ENCODE results near the gene LAPTM5. TPM values are rescaled to one million over a fixed set of nuclear protein-coding genes. Genes with fewer than 3 reads are reported as not detected.

The LAPTM5 gene
- total and polyA plus RNA-seq, 2 of the 13 experiments (the other 11 are each of a cell fraction or from before 2014, with no cell fraction given) = 0.41 to 0.86 TPM

DNA sequence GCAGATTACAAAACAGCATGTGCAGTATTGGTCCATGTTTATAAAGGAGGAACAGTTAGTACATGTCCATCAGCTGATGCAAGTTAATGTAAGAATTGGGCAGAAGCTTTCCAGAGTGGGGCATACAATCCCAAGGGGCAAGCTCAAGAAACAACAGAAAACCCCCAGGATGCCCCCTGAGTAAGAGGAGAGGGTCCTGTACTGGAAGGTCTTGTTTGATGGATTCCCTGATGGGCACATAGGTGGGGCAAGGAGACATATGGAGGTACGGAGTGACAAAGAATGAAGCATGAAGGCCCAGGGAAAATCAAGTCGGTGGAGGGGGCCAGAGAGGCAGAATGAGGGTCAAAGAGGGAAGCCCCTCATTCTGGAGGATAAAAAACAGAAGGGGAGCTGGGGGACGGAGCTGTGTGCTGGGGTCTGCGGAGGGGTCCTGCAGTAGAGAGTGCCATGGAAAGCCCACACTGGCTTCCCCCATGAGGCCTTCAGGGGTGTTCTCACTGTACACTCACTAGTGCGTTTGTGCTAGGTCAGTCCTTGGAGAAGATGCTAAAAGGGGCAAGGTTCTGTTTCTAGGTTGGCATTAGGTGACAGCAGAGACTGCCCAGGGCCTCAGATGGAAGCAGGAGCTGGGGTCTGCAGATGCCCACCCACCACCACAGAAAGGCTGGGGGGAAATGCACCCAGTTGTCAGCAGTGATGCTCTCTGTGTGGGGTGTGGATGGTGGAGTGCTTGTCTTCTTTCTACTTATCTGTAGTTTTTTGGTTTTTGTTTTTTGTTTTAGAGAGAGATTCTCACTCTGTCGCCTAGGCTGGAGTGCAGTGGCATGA is 21.7 kb downstream of the LAPTM5 start (continued):
- TF ChIP-seq ZNF318 (CRISPR knock-in tag; IDR thresholded peaks at IDR 0.05) (no peak), ZNF883 (CRISPR knock-in tag; IDR thresholded peaks at IDR 0.05; ENCODE audit: not compliant biosample characterization) (no peak)

- H3K9ac ChIP-seq (ENCODE audit: insufficient read depth, low read depth, low read length) = no peak overlapping the region
- ATAC-seq (no peak), DNase-seq (ENCODE audit: low spot score) (no peak), FAIRE-seq (no peak)
- no peaks in the 10 kb centered on the region for H3K9me3 ChIP-seq (ENCODE audit: low read length)
- TF ChIP-seq ZNF552 (CRISPR knock-in tag; IDR thresholded peaks at IDR 0.05; ENCODE audit: borderline replicate concordance) (no peak), GABPB1 (CRISPR knock-in tag; IDR thresholded peaks at IDR 0.05) (no peak), SKIL (CRISPR knock-in tag; IDR thresholded peaks at IDR 0.05; ENCODE audit: borderline replicate concordance) (no peak), ZFP1 (CRISPR knock-in tag; IDR thresholded peaks at IDR 0.05) (no peak), ZNF883 (CRISPR knock-in tag; IDR thresholded peaks at IDR 0.05; ENCODE audit: not compliant biosample characterization) (no peak), MTA3 (CRISPR knock-in tag; IDR thresholded peaks at IDR 0.05) (no peak), CENPBD1 (CRISPR knock-in tag; IDR thresholded peaks at IDR 0.05; ENCODE audit: borderline replicate concordance, low read depth) (no peak)
- no peak overlapping the region for H2AFZ ChIP-seq (ENCODE audit: low read length)
- in situ Hi-C loops (cut with HindIII; ENCODE audit: extremely low pct_ligation_motif_present, low pct_unique_long_range_greater_than_20kb) = no loop called here
- H3K4me2 ChIP-seq (ENCODE audit: low read depth, low read length) = no peak overlapping the region
- 31% methylated on average over 5 of the region's 6 CpGs for WGBS (ENCODE audit: low lambda C conversion rate)
- no peaks in the 10 kb centered on the region for H3K79me2 ChIP-seq (ENCODE audit: insufficient read depth, low read length)
- no peak overlapping the region for H3K4me3 ChIP-seq (replicated peaks in 1 of 3; ENCODE audit: insufficient read depth in 1 of 3, low read depth in 2 of 3, low read length in 3 of 3)
- intact Hi-C loops (cut with micrococcal nuclease; ENCODE audit: unreplicated experiment) = no loop called here
- ChIA-PET POLR2A (no interaction called here), CTCF (ENCODE audit: low intra/inter-chr PET ratio, low total read pairs) (no interaction called here)
- no peaks in the 10 kb centered on the region for H3K36me3 ChIP-seq (replicated peaks in 1 of 2; ENCODE audit: control insufficient read depth in 1 of 2, insufficient read depth in 2 of 2, low read length in 2 of 2)
- H3K27me3 ChIP-seq (ENCODE audit: control insufficient read depth in 1 of 2, insufficient read depth in 2 of 2, low read length in 2 of 2) = peaks cover 0 to 10% of the 10 kb centered on the region in 2 experiments; a peak in 3 of 5 replicates
- peaks cover 13% of the 10 kb centered on the region for H3K4me1 ChIP-seq (ENCODE audit: insufficient read depth, low read length)
- BruUV-seq (replicated peaks) = no TSS peak
- H4K20me1 ChIP-seq (ENCODE audit: insufficient read depth, low read length) = no peaks in the 10 kb centered on the region
- H3K27ac ChIP-seq (ENCODE audit: extremely low read length, insufficient read depth, low read length) = no peak overlapping the region
Measured at GRCh38 chr1:30735124-30735523, 22.4 kb downstream of the LAPTM5 start.

Data from HepG2 (cell line).